22Rv1 (cell line): ENCODE results near the gene SLC25A44.

Source experiments
- ZFX ChIP-seq: fragments of 450-650 bp; IDR thresholded peaks from 2 replicates; pipeline ENCODE4 v1.6.1; 2017; ENCODE audit warnings: antibody characterized with exemption, borderline replicate concordance
- TF ChIP-seq, protein P1 (sequence below): fragments of 450-650 bp; IDR thresholded peaks from 2 replicates; pipeline ENCODE4 v1.5.1; 2017; ENCODE audit warnings: mild to moderate bottlenecking

DNA sequence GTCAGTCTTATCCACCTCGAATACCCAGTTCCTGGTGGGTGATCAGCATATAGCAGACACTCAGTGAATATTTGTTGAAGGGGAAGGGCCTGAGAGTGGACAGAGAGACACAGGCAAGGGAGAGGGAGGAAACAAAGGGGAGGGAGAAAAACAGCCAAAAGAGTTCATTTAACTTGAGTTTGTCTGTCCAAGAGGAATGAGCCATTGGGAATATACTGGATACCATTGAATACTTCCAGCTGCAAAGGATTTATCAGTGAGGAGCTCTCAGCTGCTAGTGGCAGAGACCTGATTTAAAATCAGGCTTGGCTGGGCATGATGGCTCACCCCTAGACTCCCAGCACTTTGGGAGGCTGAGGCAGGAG lies 36.6 kb downstream of the SLC25A44 start:
- TF ChIP-seq, protein P1, sequence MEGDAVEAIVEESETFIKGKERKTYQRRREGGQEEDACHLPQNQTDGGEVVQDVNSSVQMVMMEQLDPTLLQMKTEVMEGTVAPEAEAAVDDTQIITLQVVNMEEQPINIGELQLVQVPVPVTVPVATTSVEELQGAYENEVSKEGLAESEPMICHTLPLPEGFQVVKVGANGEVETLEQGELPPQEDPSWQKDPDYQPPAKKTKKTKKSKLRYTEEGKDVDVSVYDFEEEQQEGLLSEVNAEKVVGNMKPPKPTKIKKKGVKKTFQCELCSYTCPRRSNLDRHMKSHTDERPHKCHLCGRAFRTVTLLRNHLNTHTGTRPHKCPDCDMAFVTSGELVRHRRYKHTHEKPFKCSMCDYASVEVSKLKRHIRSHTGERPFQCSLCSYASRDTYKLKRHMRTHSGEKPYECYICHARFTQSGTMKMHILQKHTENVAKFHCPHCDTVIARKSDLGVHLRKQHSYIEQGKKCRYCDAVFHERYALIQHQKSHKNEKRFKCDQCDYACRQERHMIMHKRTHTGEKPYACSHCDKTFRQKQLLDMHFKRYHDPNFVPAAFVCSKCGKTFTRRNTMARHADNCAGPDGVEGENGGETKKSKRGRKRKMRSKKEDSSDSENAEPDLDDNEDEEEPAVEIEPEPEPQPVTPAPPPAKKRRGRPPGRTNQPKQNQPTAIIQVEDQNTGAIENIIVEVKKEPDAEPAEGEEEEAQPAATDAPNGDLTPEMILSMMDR = no peak
- no peak for TF ChIP-seq ZFX
